HG02870 (cell line): ENCODE results near the gene DNAJC11.
"Not testable (repeated sequence)": the region's sequence is repeated elsewhere in the genome, so short reads cannot be mapped to it uniquely, and the experiment has no call there.

Source experiments
- ATAC-seq: cut with Tn5 transposase; IDR thresholded peaks from one replicate; pipeline ENCODE4 v1.9.1; 2021; ENCODE audit warnings: mild to moderate bottlenecking, moderate library complexity; ENCODE audit not compliant: unreplicated experiment

DNAJC11 gene

GRCh38 chr1:6701437-6702153, at the start of gene DNAJC11:
Gene DNAJC11, minus strand, starts transcription at chr1:6701816. Its CDS starts 16 bp downstream, at chr1:6701800.
- ATAC-seq: peak; percentile 83

GRCh38 chr1:6750490-6750889, 48.9 kb upstream of the DNAJC11 start:
- ATAC-seq: no peak

- ATAC-seq: no peak
These were observed 46.1 kb upstream of the DNAJC11 start for GRCh38 chr1:6747674-6748073.

- no peak for ATAC-seq
These were observed 43.5 kb upstream of the DNAJC11 start for GRCh38 chr1:6745073-6745472.

- no peak for ATAC-seq
These were observed 41.8 kb upstream of the DNAJC11 start for GRCh38 chr1:6743189-6744101.

GRCh38 chr1:6742676-6743188, 41.1 kb upstream of the DNAJC11 start:
- not testable (repeated sequence) for ATAC-seq

- ATAC-seq: no peak
These were observed 37.5 kb upstream of the DNAJC11 start for GRCh38 chr1:6738987-6739676.

- ATAC-seq: no peak
These were observed 31.3 kb upstream of the DNAJC11 start for GRCh38 chr1:6732942-6733341.

GRCh38 chr1:6731905-6732304, 30.3 kb upstream of the DNAJC11 start:
- ATAC-seq: no peak

GRCh38 chr1:6730880-6731279, 29.3 kb upstream of the DNAJC11 start:
- no peak for ATAC-seq

GRCh38 chr1:6730473-6730872, 28.9 kb upstream of the DNAJC11 start:
- no peak for ATAC-seq

- ATAC-seq: no peak
These were observed 25.9 kb upstream of the DNAJC11 start for GRCh38 chr1:6727535-6727934.

GRCh38 chr1:6726253-6726652, 24.6 kb upstream of the DNAJC11 start:
- ATAC-seq: no peak

GRCh38 chr1:6724517-6725141, 23.0 kb upstream of the DNAJC11 start:
- no peak for ATAC-seq

GRCh38 chr1:6723621-6724428, 22.2 kb upstream of the DNAJC11 start:
- ATAC-seq: no peak

GRCh38 chr1:6711174-6711573, 9.6 kb upstream of the DNAJC11 start:
- ATAC-seq: no peak

GRCh38 chr1:6704746-6705145, 3.1 kb upstream of the DNAJC11 start:
- ATAC-seq: no peak

- ATAC-seq: no peak
These were observed 1.4 kb upstream of the DNAJC11 start for GRCh38 chr1:6703016-6703415.

- no peak for ATAC-seq
These were observed 671 bp downstream of the DNAJC11 start for GRCh38 chr1:6700853-6701436.

GRCh38 chr1:6699915-6700314, 1.7 kb downstream of the DNAJC11 start:
- ATAC-seq: not testable (repeated sequence)
